ENCODE measurements around the gene PLD3.

The PLD3 gene

GRCh38 chr19:40341601-40342482 is 6.7 kb upstream of the PLD3 start:
- Mint-ChIP-seq H3K27ac (no peak overlapping the region), H3K36me3 (peaks cover 7% of the 10 kb centered on the region), H3K4me3 (no peak overlapping the region), H3K4me1 (ENCODE audit: low read depth) (peaks cover 14% of the 10 kb centered on the region), H3K9me3 (ENCODE audit: low read depth) (no peaks in the 10 kb centered on the region), H3K27me3 (no peaks in the 10 kb centered on the region)

GRCh38 chr19:40342644-40343311 is 5.7 kb upstream of the PLD3 start:
- no peak overlapping the region for H3K4me3 Mint-ChIP-seq
- H3K4me1 Mint-ChIP-seq (ENCODE audit: low read depth), result peaks cover 21% of the 10 kb centered on the region
- no peaks in the 10 kb centered on the region for H3K27me3 Mint-ChIP-seq
- peaks cover 7% of the 10 kb centered on the region for H3K36me3 Mint-ChIP-seq
- no peak overlapping the region for H3K27ac Mint-ChIP-seq
- H3K9me3 Mint-ChIP-seq (ENCODE audit: low read depth), result no peaks in the 10 kb centered on the region

- H3K27ac Mint-ChIP-seq, result no peak overlapping the region
- no peaks in the 10 kb centered on the region for H3K9me3 Mint-ChIP-seq (ENCODE audit: low read depth)
- H3K36me3 Mint-ChIP-seq, result peaks cover 4% of the 10 kb centered on the region
- no peak overlapping the region for H3K4me3 Mint-ChIP-seq
- H3K4me1 Mint-ChIP-seq (ENCODE audit: low read depth), result peaks cover 28% of the 10 kb centered on the region
- H3K27me3 Mint-ChIP-seq, result no peaks in the 10 kb centered on the region
Observed at GRCh38 chr19:40344422-40344821, 4.1 kb upstream of the PLD3 start.

- Mint-ChIP-seq H3K4me1 (ENCODE audit: low read depth) (peaks cover 28% of the 10 kb centered on the region), H3K27me3 (no peaks in the 10 kb centered on the region), H3K27ac (peak overlapping the region; percentile 91), H3K36me3 (no peaks in the 10 kb centered on the region), H3K9me3 (ENCODE audit: low read depth) (no peaks in the 10 kb centered on the region), H3K4me3 (peak overlapping the region; percentile 99)
Observed at GRCh38 chr19:40348961-40349507, 539 bp downstream of the PLD3 start.

- H3K36me3 Mint-ChIP-seq, result no peaks in the 10 kb centered on the region
- H3K4me1 Mint-ChIP-seq (ENCODE audit: low read depth), result peaks cover 12% of the 10 kb centered on the region
- no peak overlapping the region for H3K4me3 Mint-ChIP-seq
- no peaks in the 10 kb centered on the region for H3K9me3 Mint-ChIP-seq (ENCODE audit: low read depth)
- no peaks in the 10 kb centered on the region for H3K27me3 Mint-ChIP-seq
- H3K27ac Mint-ChIP-seq, result no peak overlapping the region
Observed at GRCh38 chr19:40355975-40356680, 7.6 kb downstream of the PLD3 start.

- Mint-ChIP-seq H3K9me3 (ENCODE audit: low read depth) (no peaks in the 10 kb centered on the region), H3K4me3 (no peak overlapping the region), H3K27me3 (no peaks in the 10 kb centered on the region), H3K36me3 (no peaks in the 10 kb centered on the region), H3K27ac (no peak overlapping the region), H3K4me1 (ENCODE audit: low read depth) (peaks cover 12% of the 10 kb centered on the region)
Observed at GRCh38 chr19:40356681-40357595, 8.4 kb downstream of the PLD3 start.

- Mint-ChIP-seq H3K27ac (no peak overlapping the region), H3K4me1 (ENCODE audit: low read depth) (peaks cover 14% of the 10 kb centered on the region), H3K9me3 (ENCODE audit: low read depth) (no peaks in the 10 kb centered on the region), H3K4me3 (no peak overlapping the region), H3K27me3 (no peaks in the 10 kb centered on the region), H3K36me3 (no peaks in the 10 kb centered on the region)
Observed at GRCh38 chr19:40357640-40358039, 9.1 kb downstream of the PLD3 start.

- H3K27ac Mint-ChIP-seq, result no peak overlapping the region
- no peak overlapping the region for H3K4me3 Mint-ChIP-seq
- H3K36me3 Mint-ChIP-seq, result no peaks in the 10 kb centered on the region
- no peaks in the 10 kb centered on the region for H3K27me3 Mint-ChIP-seq
- no peaks in the 10 kb centered on the region for H3K9me3 Mint-ChIP-seq (ENCODE audit: low read depth)
- H3K4me1 Mint-ChIP-seq (ENCODE audit: low read depth), result peaks cover 19% of the 10 kb centered on the region
Observed at GRCh38 chr19:40358773-40359172, 10.3 kb downstream of the PLD3 start.

- H3K4me3 Mint-ChIP-seq, result no peak overlapping the region
- peaks cover 21% of the 10 kb centered on the region for H3K4me1 Mint-ChIP-seq (ENCODE audit: low read depth)
- H3K27ac Mint-ChIP-seq, result no peak overlapping the region
- no peaks in the 10 kb centered on the region for H3K9me3 Mint-ChIP-seq (ENCODE audit: low read depth)
- H3K27me3 Mint-ChIP-seq, result no peaks in the 10 kb centered on the region
- H3K36me3 Mint-ChIP-seq, result no peaks in the 10 kb centered on the region
Observed at GRCh38 chr19:40360020-40360707, 11.7 kb downstream of the PLD3 start.

- H3K27ac Mint-ChIP-seq, result no peak overlapping the region
- no peaks in the 10 kb centered on the region for H3K27me3 Mint-ChIP-seq
- H3K9me3 Mint-ChIP-seq (ENCODE audit: low read depth), result no peaks in the 10 kb centered on the region
- H3K4me1 Mint-ChIP-seq (ENCODE audit: low read depth), result peaks cover 24% of the 10 kb centered on the region
- no peak overlapping the region for H3K4me3 Mint-ChIP-seq
- no peaks in the 10 kb centered on the region for H3K36me3 Mint-ChIP-seq
Observed at GRCh38 chr19:40360708-40361241, 12.3 kb downstream of the PLD3 start.

GRCh38 chr19:40362160-40362559 is 13.7 kb downstream of the PLD3 start:
- Mint-ChIP-seq H3K27me3 (no peaks in the 10 kb centered on the region), H3K4me3 (no peak overlapping the region), H3K27ac (no peak overlapping the region), H3K36me3 (no peaks in the 10 kb centered on the region), H3K9me3 (ENCODE audit: low read depth) (no peaks in the 10 kb centered on the region), H3K4me1 (ENCODE audit: low read depth) (peaks cover 18% of the 10 kb centered on the region)

- H3K27me3 Mint-ChIP-seq, result no peaks in the 10 kb centered on the region
- no peaks in the 10 kb centered on the region for H3K9me3 Mint-ChIP-seq (ENCODE audit: low read depth)
- H3K4me3 Mint-ChIP-seq, result no peak overlapping the region
- no peak overlapping the region for H3K27ac Mint-ChIP-seq
- no peaks in the 10 kb centered on the region for H3K36me3 Mint-ChIP-seq
- H3K4me1 Mint-ChIP-seq (ENCODE audit: low read depth), result peaks cover 18% of the 10 kb centered on the region
Observed at GRCh38 chr19:40363069-40363468, 14.6 kb downstream of the PLD3 start.

- no peak overlapping the region for H3K27ac Mint-ChIP-seq
Observed at GRCh38 chr19:40365010-40365409, 16.5 kb downstream of the PLD3 start.

More at GRCh38 chr19:40365010-40365409, 16.5 kb downstream of the PLD3 start:
- H3K9me3 Mint-ChIP-seq (ENCODE audit: low read depth), result no peaks in the 10 kb centered on the region
- no peaks in the 10 kb centered on the region for H3K27me3 Mint-ChIP-seq
- no peaks in the 10 kb centered on the region for H3K36me3 Mint-ChIP-seq
- H3K4me3 Mint-ChIP-seq, result no peak overlapping the region
- peaks cover 14% of the 10 kb centered on the region for H3K4me1 Mint-ChIP-seq (ENCODE audit: low read depth)

Measured in activated naive CD8-positive, alpha-beta T cell (primary cell).